K562 (cell line): ENCODE data around the gene EPOP. TPM values are rescaled to one million over a fixed set of nuclear protein-coding genes. Genes with fewer than 3 reads are reported as not detected.

ENCODE experiments used
- ARHGAP35 ChIP-seq: fragments of 450-650 bp; IDR thresholded peaks from 2 replicates; pipeline ENCODE4 v1.6.1; 2018; ENCODE audit not compliant: partially characterized antibody
- MEF2A ChIP-seq: IDR thresholded peaks from 2 replicates; pipeline ENCODE4 v1.6.1; 2011; ENCODE audit warnings: low read depth, mild to moderate bottlenecking, low read length, moderate library complexity; ENCODE audit not compliant: control insufficient read depth
- MXI1 ChIP-seq: IDR thresholded peaks from 2 replicates; pipeline ENCODE4 v1.6.1; 2011; ENCODE audit warnings: low read depth, mild to moderate bottlenecking, improper control_type of control experiment, low read length
- NONO ChIP-seq, 2 experiments: fragments of 200-400 bp in 1 of 2; fragments of 450-650 bp in 1 of 2; formaldehyde crosslinking in 1 of 2; IDR thresholded peaks; 2 replicates each; pipeline ENCODE4 v1.6.1; 2017; ENCODE audit warnings: low read depth in 2 of 2, mild to moderate bottlenecking in 2 of 2, moderate library complexity in 2 of 2, low read length in 1 of 2
- SIN3B ChIP-seq: fragments of 450-650 bp; IDR thresholded peaks from 2 replicates; pipeline ENCODE4 v1.6.1; 2017; ENCODE audit warnings: low read depth, mild to moderate bottlenecking, moderate library complexity
- SIRT6 ChIP-seq: IDR thresholded peaks from one replicate; pipeline ENCODE4 v1.6.1; 2012; ENCODE audit warnings: low read depth, mild to moderate bottlenecking, control low read depth, inconsistent platforms, low read length, moderate library complexity
- SMAD1 ChIP-seq: fragments of 150-350 bp; IDR thresholded peaks from 2 replicates; pipeline ENCODE4 v1.6.1; 2014; ENCODE audit warnings: low read length, low read depth; ENCODE audit not compliant: partially characterized antibody
- ZNF12 ChIP-seq: sonication (generic); formaldehyde crosslinking; IDR thresholded peaks from 2 replicates; pipeline ENCODE4 v1.4.0; 2020; ENCODE audit warnings: mild to moderate bottlenecking, missing genetic modification reagents
- polyA plus RNA-seq, 8 experiments: library from polyadenylated mRNA; depleted of rRNA in 4 of 8; stranded (reverse) in 5 of 8; unstranded in 3 of 8; fragments of >200 nt; fragmentation: Nextera tagmentation in 2 of 8; fragmentation: Illumina TruSeq in 1 of 8; extraction: Ambion mirVana in 2 of 8; extraction: Trizol in 1 of 8; gene quantifications; 2 replicates each; pipeline versions ENCODE4 v1.2.1 to v1.2.3, GENCODE V29; 2011 to 2014; ENCODE audit warnings: inconsistent platforms in 1 of 8, missing spikeins in 1 of 8
- total RNA-seq, 7 experiments: library from RNA; depleted of rRNA in 6 of 7; stranded (reverse); fragments of >200 nt in 6 of 7; fragmentation: Illumina TruSeq in 2 of 7; extraction: Trizol in 2 of 7; gene quantifications; 2 replicates each; pipeline versions ENCODE4 v1.2.1 to v1.2.3, GENCODE V29; 2011 to 2021; ENCODE audit warnings: low replicate concordance in 1 of 7
- TF ChIP-seq, protein P1 (sequence below): fragments of 450-650 bp; IDR thresholded peaks from 2 replicates; pipeline ENCODE4 v1.6.1; 2016; ENCODE audit warnings: mild to moderate bottlenecking
- TF ChIP-seq, protein P2 (sequence below): IDR thresholded peaks from 2 replicates; pipeline ENCODE4 v1.6.1; 2014; ENCODE audit warnings: antibody characterized with exemption
- TF ChIP-seq, protein P3 (sequence below), 3 experiments: IDR thresholded peaks in 2 of 3; conservative IDR thresholded peaks in 1 of 3; 2 replicates each; pipeline ENCODE4 v1.5.1; 2011 to 2012; ENCODE audit warnings: low read length in 3 of 3, mild to moderate bottlenecking in 3 of 3, control low read depth in 2 of 3, improper control_type of control experiment in 1 of 3, inconsistent platforms in 1 of 3, low read depth in 1 of 3, mixed read lengths in 1 of 3, moderate library complexity in 1 of 3; ENCODE audit not compliant: insufficient read depth in 2 of 3

The EPOP gene
- total and polyA plus RNA-seq, 9 of the 15 experiments (the other 6 are each of a cell fraction or from before 2014, with no cell fraction given), result 0.41 to 10.6 (median 4.6) TPM

DNA sequence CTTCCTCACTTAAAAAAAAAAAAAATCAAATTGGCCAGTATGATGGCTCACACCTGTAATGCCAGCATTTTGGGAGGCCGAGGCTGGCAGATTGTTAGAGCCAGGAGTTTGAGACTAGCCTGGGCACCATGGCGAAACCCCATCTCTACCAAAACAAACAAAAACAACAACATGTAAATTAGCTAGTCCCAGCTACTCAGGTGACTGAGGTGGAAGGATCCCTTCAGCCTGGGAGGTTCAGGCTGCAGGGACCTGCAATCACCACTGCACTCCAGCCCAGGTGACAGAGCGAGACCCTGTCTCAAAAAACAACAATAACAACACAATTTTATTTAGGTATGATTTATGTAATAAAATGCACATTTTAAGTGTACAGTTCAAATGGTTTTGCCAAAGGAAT lies 6.3 kb upstream of the EPOP start (continued):
- TF ChIP-seq, protein P1, sequence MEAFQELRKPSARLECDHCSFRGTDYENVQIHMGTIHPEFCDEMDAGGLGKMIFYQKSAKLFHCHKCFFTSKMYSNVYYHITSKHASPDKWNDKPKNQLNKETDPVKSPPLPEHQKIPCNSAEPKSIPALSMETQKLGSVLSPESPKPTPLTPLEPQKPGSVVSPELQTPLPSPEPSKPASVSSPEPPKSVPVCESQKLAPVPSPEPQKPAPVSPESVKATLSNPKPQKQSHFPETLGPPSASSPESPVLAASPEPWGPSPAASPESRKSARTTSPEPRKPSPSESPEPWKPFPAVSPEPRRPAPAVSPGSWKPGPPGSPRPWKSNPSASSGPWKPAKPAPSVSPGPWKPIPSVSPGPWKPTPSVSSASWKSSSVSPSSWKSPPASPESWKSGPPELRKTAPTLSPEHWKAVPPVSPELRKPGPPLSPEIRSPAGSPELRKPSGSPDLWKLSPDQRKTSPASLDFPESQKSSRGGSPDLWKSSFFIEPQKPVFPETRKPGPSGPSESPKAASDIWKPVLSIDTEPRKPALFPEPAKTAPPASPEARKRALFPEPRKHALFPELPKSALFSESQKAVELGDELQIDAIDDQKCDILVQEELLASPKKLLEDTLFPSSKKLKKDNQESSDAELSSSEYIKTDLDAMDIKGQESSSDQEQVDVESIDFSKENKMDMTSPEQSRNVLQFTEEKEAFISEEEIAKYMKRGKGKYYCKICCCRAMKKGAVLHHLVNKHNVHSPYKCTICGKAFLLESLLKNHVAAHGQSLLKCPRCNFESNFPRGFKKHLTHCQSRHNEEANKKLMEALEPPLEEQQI, result no peak
- TF ChIP-seq ZNF12 (CRISPR knock-in tag) (no peak), ARHGAP35 (no peak), MXI1 (no peak), SMAD1 (no peak), NONO (IDR thresholded peaks at IDR 0.05; ENCODE audit: low read depth in 2 of 2, low read length in 1 of 2) (no peak), SIRT6 (no peak), SIN3B (no peak), MEF2A (no peak)
- TF ChIP-seq, protein P2, sequence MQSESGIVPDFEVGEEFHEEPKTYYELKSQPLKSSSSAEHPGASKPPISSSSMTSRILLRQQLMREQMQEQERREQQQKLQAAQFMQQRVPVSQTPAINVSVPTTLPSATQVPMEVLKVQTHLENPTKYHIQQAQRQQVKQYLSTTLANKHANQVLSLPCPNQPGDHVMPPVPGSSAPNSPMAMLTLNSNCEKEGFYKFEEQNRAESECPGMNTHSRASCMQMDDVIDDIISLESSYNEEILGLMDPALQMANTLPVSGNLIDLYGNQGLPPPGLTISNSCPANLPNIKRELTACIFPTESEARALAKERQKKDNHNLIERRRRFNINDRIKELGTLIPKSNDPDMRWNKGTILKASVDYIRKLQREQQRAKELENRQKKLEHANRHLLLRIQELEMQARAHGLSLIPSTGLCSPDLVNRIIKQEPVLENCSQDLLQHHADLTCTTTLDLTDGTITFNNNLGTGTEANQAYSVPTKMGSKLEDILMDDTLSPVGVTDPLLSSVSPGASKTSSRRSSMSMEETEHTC, result no peak
- TF ChIP-seq, protein P3, sequence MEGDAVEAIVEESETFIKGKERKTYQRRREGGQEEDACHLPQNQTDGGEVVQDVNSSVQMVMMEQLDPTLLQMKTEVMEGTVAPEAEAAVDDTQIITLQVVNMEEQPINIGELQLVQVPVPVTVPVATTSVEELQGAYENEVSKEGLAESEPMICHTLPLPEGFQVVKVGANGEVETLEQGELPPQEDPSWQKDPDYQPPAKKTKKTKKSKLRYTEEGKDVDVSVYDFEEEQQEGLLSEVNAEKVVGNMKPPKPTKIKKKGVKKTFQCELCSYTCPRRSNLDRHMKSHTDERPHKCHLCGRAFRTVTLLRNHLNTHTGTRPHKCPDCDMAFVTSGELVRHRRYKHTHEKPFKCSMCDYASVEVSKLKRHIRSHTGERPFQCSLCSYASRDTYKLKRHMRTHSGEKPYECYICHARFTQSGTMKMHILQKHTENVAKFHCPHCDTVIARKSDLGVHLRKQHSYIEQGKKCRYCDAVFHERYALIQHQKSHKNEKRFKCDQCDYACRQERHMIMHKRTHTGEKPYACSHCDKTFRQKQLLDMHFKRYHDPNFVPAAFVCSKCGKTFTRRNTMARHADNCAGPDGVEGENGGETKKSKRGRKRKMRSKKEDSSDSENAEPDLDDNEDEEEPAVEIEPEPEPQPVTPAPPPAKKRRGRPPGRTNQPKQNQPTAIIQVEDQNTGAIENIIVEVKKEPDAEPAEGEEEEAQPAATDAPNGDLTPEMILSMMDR (IDR thresholded peaks at IDR 0.05 in 2 of 3, conservative IDR thresholded peaks at IDR 0.05 in 1 of 3; ENCODE audit: insufficient read depth in 2 of 3, low read depth in 1 of 3, low read length in 3 of 3), result no peak
